HepG2 (cell line): ENCODE results near the gene CACHD1.

Experiments
- FOSL1 ChIP-seq: sonication (generic); formaldehyde crosslinking; IDR thresholded peaks from 2 replicates; pipeline ENCODE4 v1.9.0; 2021; ENCODE audit warnings: missing genetic modification reagents, borderline replicate concordance
- GRHL1 ChIP-seq: sonication (generic); formaldehyde crosslinking; conservative IDR thresholded peaks from 2 replicates; pipeline ENCODE4 v1.8.0; 2022; ENCODE audit warnings: missing genetic modification reagents
- HOXA3 ChIP-seq: sonication (generic); formaldehyde crosslinking; IDR thresholded peaks from 2 replicates; pipeline ENCODE4 v1.5.0; 2020; ENCODE audit warnings: missing genetic modification reagents
- NFRKB ChIP-seq: fragments of 450-650 bp; IDR thresholded peaks from 2 replicates; pipeline ENCODE4 v1.6.1; 2017
- PHB2 ChIP-seq: fragments of 450-650 bp; IDR thresholded peaks from 2 replicates; pipeline ENCODE4 v1.6.1; 2018; ENCODE audit not compliant: partially characterized antibody
- TF ChIP-seq, protein P1 (sequence below): sonication (generic); formaldehyde crosslinking; IDR thresholded peaks from 2 replicates; pipeline ENCODE4 v1.5.0; 2020; ENCODE audit warnings: missing genetic modification reagents

DNA sequence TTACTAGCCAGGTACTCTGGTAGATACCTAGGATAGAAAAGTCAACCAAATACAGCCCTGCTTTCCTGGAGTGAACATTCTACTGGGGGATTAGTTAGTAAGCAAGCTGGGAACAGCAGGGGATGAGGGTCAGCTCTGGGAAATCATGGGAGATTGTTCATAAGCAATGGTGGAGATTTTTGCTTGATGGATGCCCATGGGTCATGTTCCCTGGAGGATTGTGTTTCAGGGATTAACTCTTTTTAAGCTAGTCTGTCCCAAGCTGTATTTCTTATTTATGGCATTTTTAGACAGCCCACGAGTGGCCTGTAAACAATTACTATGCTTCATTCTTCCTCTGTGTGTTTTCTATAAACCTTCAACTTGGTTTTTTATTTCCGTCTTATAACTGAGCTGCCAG, 18.9 kb downstream of the CACHD1 start:
- TF ChIP-seq NFRKB, result no peak
- no peak for TF ChIP-seq HOXA3 (CRISPR knock-in tag)
- TF ChIP-seq, protein P1, sequence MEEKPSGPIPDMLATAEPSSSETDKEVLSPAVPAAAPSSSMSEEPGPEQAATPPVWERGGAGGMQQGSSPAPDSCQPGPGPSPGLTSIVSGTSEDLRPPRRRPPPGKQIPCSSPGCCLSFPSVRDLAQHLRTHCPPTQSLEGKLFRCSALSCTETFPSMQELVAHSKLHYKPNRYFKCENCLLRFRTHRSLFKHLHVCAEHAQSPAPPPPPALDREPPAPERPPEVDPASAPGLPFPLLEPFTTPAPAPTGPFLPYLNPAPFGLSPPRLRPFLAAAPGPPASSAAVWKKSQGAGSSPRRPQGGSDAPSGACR (CRISPR knock-in tag), result no peak
- TF ChIP-seq FOSL1 (CRISPR knock-in tag), result no peak
- no peak for TF ChIP-seq GRHL1
- TF ChIP-seq PHB2, result no peak
